ENCODE results near the gene DOCK8. TPM values are rescaled to one million over a fixed set of nuclear protein-coding genes. Genes with fewer than 3 reads are reported as not detected.

DOCK8 gene
- total RNA-seq, 2 donors from 2014 or later = 24.6 to 35.5 TPM

GRCh38 chr9:281741-282645, 67.3 kb downstream of the DOCK8 start:
- TF ChIP-seq CTCF (IDR thresholded peaks at IDR 0.05) = no peak
- Histone ChIP-seq H3K36me3 (no peaks in the 10 kb centered on the region), H3K4me3 (no peak overlapping the region), H3K27ac (no peak overlapping the region), H3K4me1 (replicated peaks) (no peaks in the 10 kb centered on the region), H3K9me3 (no peaks in the 10 kb centered on the region), H3K27me3 (replicated peaks; ENCODE audit: insufficient read depth) (no peaks in the 10 kb centered on the region)
- DNase-seq (ENCODE audit: low spot score) = no peak
- 60% methylated on average over 8 of the region's 8 CpGs for WGBS
- intact Hi-C loops (cut with DNase I) = no loop called here

GRCh38 chr9:286071-286740, 71.5 kb downstream of the DOCK8 start:
- Histone ChIP-seq H3K9me3 (no peaks in the 10 kb centered on the region), H3K27ac (no peak overlapping the region), H3K27me3 (replicated peaks; ENCODE audit: insufficient read depth) (no peaks in the 10 kb centered on the region), H3K36me3 (no peaks in the 10 kb centered on the region), H3K4me3 (no peak overlapping the region), H3K4me1 (replicated peaks) (no peaks in the 10 kb centered on the region)
- DNase-seq (ENCODE audit: low spot score) = no peak
- intact Hi-C loops (cut with DNase I) = no loop called here
- whole genome bisulfite sequencing = 57% methylated on average over 12 of the region's 12 CpGs
- TF ChIP-seq POLR2AphosphoS5 (IDR thresholded peaks at IDR 0.05) = no peak
- no peak for TF ChIP-seq CTCF (IDR thresholded peaks at IDR 0.05)
- no peak for TF ChIP-seq POLR2A (IDR thresholded peaks at IDR 0.05)

GRCh38 chr9:289121-289520, 74.5 kb downstream of the DOCK8 start:
- Histone ChIP-seq H3K36me3 (no peaks in the 10 kb centered on the region), H3K9me3 (no peaks in the 10 kb centered on the region), H3K27me3 (replicated peaks; ENCODE audit: insufficient read depth) (no peaks in the 10 kb centered on the region), H3K27ac (no peak overlapping the region), H3K4me1 (replicated peaks) (no peaks in the 10 kb centered on the region), H3K4me3 (no peak overlapping the region)
- TF ChIP-seq POLR2A (IDR thresholded peaks at IDR 0.05) = no peak
- TF ChIP-seq CTCF (IDR thresholded peaks at IDR 0.05) = no peak
- TF ChIP-seq POLR2AphosphoS5 (IDR thresholded peaks at IDR 0.05) = no peak
- 36% methylated on average over 4 of the region's 4 CpGs for WGBS
- DNase-seq (ENCODE audit: low spot score) = no peak
- intact Hi-C loops (cut with DNase I) = no loop called here

- Histone ChIP-seq H3K4me3 (no peak overlapping the region), H3K4me1 (replicated peaks) (no peaks in the 10 kb centered on the region), H3K27ac (no peak overlapping the region), H3K36me3 (no peaks in the 10 kb centered on the region), H3K27me3 (replicated peaks; ENCODE audit: insufficient read depth) (no peaks in the 10 kb centered on the region), H3K9me3 (no peaks in the 10 kb centered on the region)
- TF ChIP-seq POLR2AphosphoS5 (IDR thresholded peaks at IDR 0.05) (no peak), CTCF (IDR thresholded peaks at IDR 0.05) (no peak), POLR2A (IDR thresholded peaks at IDR 0.05) (no peak)
- intact Hi-C loops (cut with DNase I) = no loop called here
- DNase-seq (ENCODE audit: low spot score) = no peak
- 88% methylated on average over 1 of the region's 1 CpG for WGBS
Observed at GRCh38 chr9:292915-293314, 78.2 kb downstream of the DOCK8 start.
